Umbilical cord (tissue), 2 donors: ENCODE results near the gene ZNF682. TPM values are rescaled to one million over a fixed set of nuclear protein-coding genes. Genes with fewer than 3 reads are reported as not detected.
"Not testable (repeated sequence)": the region's sequence is repeated elsewhere in the genome, so short reads cannot be mapped to it uniquely, and the experiment has no call there.

Source experiments
- DNase-seq: peaks from one replicate; pipeline ENCODE4 v3.0.0-alpha.2; 2015; ENCODE audit warnings: low spot score
- total RNA-seq: library from RNA; depleted of rRNA; stranded (reverse); fragments of >200 nt; gene quantifications from one replicate; pipeline ENCODE4 v1.2.3, GENCODE V29; 2014; ENCODE audit warnings: low replicate concordance; ENCODE audit not compliant: insufficient read depth

The ZNF682 gene
- total RNA-seq, 1 donor from 2014 or later = 8.9 TPM

GRCh38 chr19:19997656-19998268 lies 41.5 kb downstream of the ZNF682 start:
- no peak for DNase-seq

- DNase-seq = no peak
These were observed 72.4 kb downstream of the ZNF682 start for GRCh38 chr19:19966862-19967261.

GRCh38 chr19:19966126-19966525 lies 73.2 kb downstream of the ZNF682 start:
- not testable (repeated sequence) for DNase-seq

GRCh38 chr19:19964416-19964815 lies 74.9 kb downstream of the ZNF682 start:
- no peak for DNase-seq

- peak; percentile 59 for DNase-seq
These were observed 80.0 kb downstream of the ZNF682 start for GRCh38 chr19:19959151-19959799.

GRCh38 chr19:19957766-19958165 lies 81.5 kb downstream of the ZNF682 start:
- DNase-seq = not testable (repeated sequence)

- peak; percentile 18 for DNase-seq
These were observed 82.8 kb downstream of the ZNF682 start for GRCh38 chr19:19956434-19957075.

- DNase-seq = no peak
These were observed 84.1 kb downstream of the ZNF682 start for GRCh38 chr19:19955208-19955607.

Other genes with a start within 250 kb of the ZNF682 start
- gene ZNF506, start 217.8 kb downstream of the ZNF682 start, total RNA-seq = 34.4 TPM
- 10.8 TPM for gene ZNF253, start 173.6 kb downstream of the ZNF682 start, total RNA-seq
- gene ZNF93, start 138.6 kb downstream of the ZNF682 start, total RNA-seq = 15.9 TPM
- 20.2 TPM for gene ZNF90, start 38.5 kb upstream of the ZNF682 start, total RNA-seq
- 21.4 TPM for gene ZNF486, start 127.7 kb upstream of the ZNF682 start, total RNA-seq